ENCODE results near the gene PDCD6IP. TPM values are rescaled to one million over a fixed set of nuclear protein-coding genes. Genes with fewer than 3 reads are reported as not detected.

Gene PDCD6IP
- total and polyA plus RNA-seq, 2 donors from 2014 or later, result 47.2 to 240 TPM

GRCh38 chr3:33865133-33865532 lies 66.7 kb downstream of the PDCD6IP start:
- Histone ChIP-seq H3K9ac (ENCODE audit: low read length in 3 of 3) (no peak overlapping the region), H3K27ac (ENCODE audit: low read depth in 2 of 2, low read length in 2 of 2) (no peak overlapping the region), H3K4me3 (ENCODE audit: low read length in 3 of 3) (no peak overlapping the region), H3K9me3 (ENCODE audit: control insufficient read depth in 2 of 3, insufficient read depth in 1 of 3, low read length in 3 of 3) (no peaks in the 10 kb centered on the region), H3K36me3 (ENCODE audit: control insufficient read depth in 2 of 3, insufficient read depth in 3 of 3, low read length in 3 of 3) (peaks cover 2 to 19% (median 11%) of the 10 kb centered on the region in 3 donors), H3K27me3 (ENCODE audit: control insufficient read depth, insufficient read depth, low read length) (no peaks in the 10 kb centered on the region), H3K4me1 (ENCODE audit: control insufficient read depth in 2 of 3, insufficient read depth in 2 of 3, low read depth in 1 of 3, low read length in 3 of 3) (no peaks in the 10 kb centered on the region)
- DNase-seq (no peak), FAIRE-seq (no peak)
- TF ChIP-seq CTCF (IDR thresholded peaks at IDR 0.05; ENCODE audit: borderline replicate concordance, extremely low read depth, insufficient read depth), result no peak
- intact Hi-C loops (cut with DNase I), result no loop called here

GRCh38 chr3:33868309-33868708 lies 69.9 kb downstream of the PDCD6IP start:
- Histone ChIP-seq H3K4me3 (ENCODE audit: low read length in 3 of 3) (no peak overlapping the region), H3K4me1 (ENCODE audit: control insufficient read depth in 2 of 3, insufficient read depth in 2 of 3, low read depth in 1 of 3, low read length in 3 of 3) (no peaks in the 10 kb centered on the region), H3K36me3 (ENCODE audit: control insufficient read depth in 2 of 3, insufficient read depth in 3 of 3, low read length in 3 of 3) (peaks cover 2 to 17% (median 7%) of the 10 kb centered on the region in 3 donors), H3K9me3 (ENCODE audit: control insufficient read depth in 2 of 3, insufficient read depth in 1 of 3, low read length in 3 of 3) (no peaks in the 10 kb centered on the region), H3K27ac (ENCODE audit: low read depth in 2 of 2, low read length in 2 of 2) (no peak overlapping the region), H3K9ac (ENCODE audit: low read length in 3 of 3) (no peak overlapping the region), H3K27me3 (ENCODE audit: control insufficient read depth, insufficient read depth, low read length) (no peaks in the 10 kb centered on the region)
- intact Hi-C loops (cut with DNase I), result no loop called here
- no peak for TF ChIP-seq CTCF (IDR thresholded peaks at IDR 0.05; ENCODE audit: borderline replicate concordance, extremely low read depth, insufficient read depth)
- DNase-seq (no peak), FAIRE-seq (no peak)

GRCh38 chr3:33869977-33870376 lies 71.5 kb downstream of the PDCD6IP start:
- Histone ChIP-seq H3K9ac (ENCODE audit: low read length in 3 of 3) (no peak overlapping the region), H3K27me3 (ENCODE audit: control insufficient read depth, insufficient read depth, low read length) (no peaks in the 10 kb centered on the region), H3K4me1 (ENCODE audit: control insufficient read depth in 2 of 3, insufficient read depth in 2 of 3, low read depth in 1 of 3, low read length in 3 of 3) (no peaks in the 10 kb centered on the region), H3K36me3 (ENCODE audit: control insufficient read depth in 2 of 3, insufficient read depth in 3 of 3, low read length in 3 of 3) (peaks cover 0 to 7% (median 6%) of the 10 kb centered on the region in 3 donors), H3K4me3 (ENCODE audit: low read length in 3 of 3) (no peak overlapping the region), H3K27ac (ENCODE audit: low read depth in 2 of 2, low read length in 2 of 2) (no peak overlapping the region), H3K9me3 (ENCODE audit: control insufficient read depth in 2 of 3, insufficient read depth in 1 of 3, low read length in 3 of 3) (no peaks in the 10 kb centered on the region)
- FAIRE-seq (no peak), DNase-seq (no peak)
- intact Hi-C loops (cut with DNase I), result no loop called here
- no peak for TF ChIP-seq CTCF (IDR thresholded peaks at IDR 0.05; ENCODE audit: borderline replicate concordance, extremely low read depth, insufficient read depth)

DNA sequence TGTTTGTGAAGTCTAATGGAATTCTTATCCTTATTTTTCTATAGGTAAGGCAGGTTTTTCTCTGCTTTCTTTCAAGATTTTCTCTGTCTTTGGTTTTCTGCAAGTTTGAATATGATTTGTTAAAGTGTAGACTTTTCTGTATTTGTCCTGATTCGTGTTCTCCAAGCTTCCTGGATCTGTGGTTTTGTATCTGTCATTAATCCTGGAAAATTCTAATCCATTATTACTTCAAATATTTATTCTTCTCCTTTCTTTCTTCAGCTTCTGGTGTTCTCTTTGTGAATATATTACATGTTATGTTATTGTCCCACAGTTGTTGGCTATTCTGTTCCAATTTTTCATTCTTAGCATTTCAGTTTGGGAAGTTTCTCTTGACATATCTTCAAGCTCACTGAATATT lies 76.4 kb downstream of the PDCD6IP start:
- Histone ChIP-seq H3K9ac (ENCODE audit: low read length in 3 of 3) (no peak overlapping the region), H3K4me1 (ENCODE audit: control insufficient read depth in 2 of 3, insufficient read depth in 2 of 3, low read depth in 1 of 3, low read length in 3 of 3) (no peaks in the 10 kb centered on the region), H3K36me3 (ENCODE audit: control insufficient read depth in 2 of 3, insufficient read depth in 3 of 3, low read length in 3 of 3) (no peaks in the 10 kb centered on the region), H3K9me3 (ENCODE audit: control insufficient read depth in 2 of 3, insufficient read depth in 1 of 3, low read length in 3 of 3) (no peaks in the 10 kb centered on the region), H3K27me3 (ENCODE audit: control insufficient read depth, insufficient read depth, low read length) (no peaks in the 10 kb centered on the region), H3K4me3 (ENCODE audit: low read length in 3 of 3) (no peak overlapping the region), H3K27ac (ENCODE audit: low read depth in 2 of 2, low read length in 2 of 2) (no peak overlapping the region)
- no peak for TF ChIP-seq CTCF (IDR thresholded peaks at IDR 0.05; ENCODE audit: borderline replicate concordance, extremely low read depth, insufficient read depth)
- DNase-seq, result no peak
- FAIRE-seq, result no peak
- intact Hi-C loops (cut with DNase I), result no loop called here
